Gastrocnemius medialis (tissue), 4 donors: ENCODE data around the gene SGO2. TPM values are rescaled to one million over a fixed set of nuclear protein-coding genes. Genes with fewer than 3 reads are reported as not detected.
A peak's percentile ranks its signal among the peaks of the same experiment; 100 is the strongest.

ENCODE experiments used
- ATAC-seq, 2 donors: fragments of 150-250 bp; one replicate each; pipeline ENCODE4 v1.9.1; 2016
- DNase-seq, 2 donors: peaks; one replicate each; pipeline ENCODE4 v3.0.0-alpha.2; 2019
- H3K27ac ChIP-seq, 4 donors: fragments of 200-600 bp; sonication (generic); 1 replicate in 1 of 4; 2 replicates in 3 of 4; pipeline ENCODE4 v1.5.1; 2016 to 2018; ENCODE audit warnings: mild to moderate bottlenecking in 2 of 4, moderate library complexity in 1 of 4
- H3K27me3 ChIP-seq, 3 donors: fragments of 200-600 bp; sonication (generic) in 2 of 3; 1 replicate in 1 of 3; 2 replicates in 2 of 3; pipeline versions ENCODE4 v1.5.1 to v1.6.0; 2016 to 2019; ENCODE audit warnings: mild to moderate bottlenecking in 1 of 3, moderate library complexity in 1 of 3
- H3K36me3 ChIP-seq, 2 donors: fragments of 200-600 bp; sonication (generic) in 1 of 2; one replicate each; pipeline ENCODE4 v1.5.1; 2017 to 2018
- H3K4me1 ChIP-seq, 2 donors: fragments of 200-600 bp; sonication (generic) in 1 of 2; one replicate each; pipeline ENCODE4 v1.5.1; 2016 to 2017; ENCODE audit warnings: mild to moderate bottlenecking in 2 of 2
- H3K4me3 ChIP-seq, 4 donors: fragments of 200-600 bp; sonication (generic) in 3 of 4; 1 replicate in 1 of 4; 2 replicates in 3 of 4; pipeline ENCODE4 v1.5.1; 2016 to 2019; ENCODE audit warnings: mild to moderate bottlenecking in 2 of 4
- H3K9me3 ChIP-seq, 3 donors: fragments of 200-600 bp; sonication (generic) in 2 of 3; 1 replicate in 1 of 3; 2 replicates in 2 of 3; pipeline ENCODE4 v1.5.1; 2016 to 2019
- CTCF ChIP-seq, 5 experiments: fragments of 450-650 bp in 3 of 5; fragments of 200-600 bp in 2 of 5; sonication (generic) in 2 of 5; IDR thresholded peaks in 4 of 5; conservative IDR thresholded peaks in 1 of 5; 1 replicate in 4 of 5; 2 replicates in 1 of 5; pipeline ENCODE4 v1.5.1; 2016 to 2019; ENCODE audit warnings: antibody characterized with exemption in 5 of 5, mild to moderate bottlenecking in 3 of 5, moderate library complexity in 3 of 5
- POLR2A ChIP-seq, 2 donors: fragments of 450-650 bp; IDR thresholded peaks; one replicate each; pipeline ENCODE4 v1.6.1; 2017; ENCODE audit warnings: antibody characterized with exemption in 2 of 2, mild to moderate bottlenecking in 2 of 2, moderate library complexity in 2 of 2
- in situ Hi-C, 4 donors: fragments of 200-750 bp; cut with MboI; loops; one replicate each; pipeline versions ENCODE4 v1.15.0 to v1.8.0; 2017; ENCODE audit warnings: low sequenced_read_pairs in 4 of 4
- intact Hi-C: fragments of 100-400 bp; cut with DNase I; formaldehyde crosslinking; loops from one replicate; pipeline ENCODE4 v1.15.1; 2023; ENCODE audit warnings: low total_unique reads
- total RNA-seq, 4 donors: library from RNA; depleted of rRNA; stranded (reverse); fragments of >200 nt; gene quantifications; one replicate each; pipeline versions ENCODE4 v1.1.0 to v1.2.3, GENCODE V29; 2016

The SGO2 gene
- total RNA-seq, 4 donors from 2014 or later: 0.61 to 2.6 (median 0.70) TPM

- in situ Hi-C loops: loop anchor here in 1 of 4 donors (10.0 kb wide), 1 partner anchor 128 kb away; no protein-coding TSS in a partner anchor
- no peaks in the 10 kb centered on the region for H3K9me3 ChIP-seq
- H3K27me3 ChIP-seq: no peaks in the 10 kb centered on the region
- DNase-seq (no peak), ATAC-seq (no peak)
- intact Hi-C loops: loop anchor here (5.0 kb wide), 1 partner anchor 125 kb away; no protein-coding TSS in a partner anchor
- no peak overlapping the region for H3K4me3 ChIP-seq
- H3K4me1 ChIP-seq: no peaks in the 10 kb centered on the region
- H3K36me3 ChIP-seq: no peaks in the 10 kb centered on the region
- no peak overlapping the region for H3K27ac ChIP-seq
- no peak for TF ChIP-seq CTCF (IDR thresholded peaks at IDR 0.05 in 4 of 5, conservative IDR thresholded peaks at IDR 0.05 in 1 of 5)
- no peak for TF ChIP-seq POLR2A (IDR thresholded peaks at IDR 0.05)
Observed at GRCh38 chr2:200577027-200577426, 51.0 kb downstream of the SGO2 start.

- TF ChIP-seq CTCF (IDR thresholded peaks at IDR 0.05 in 4 of 5, conservative IDR thresholded peaks at IDR 0.05 in 1 of 5) (peak in 1 of 5 experiments; percentile 25), POLR2A (IDR thresholded peaks at IDR 0.05) (no peak)
- Histone ChIP-seq H3K9me3 (no peaks in the 10 kb centered on the region), H3K4me3 (no peak overlapping the region), H3K4me1 (no peaks in the 10 kb centered on the region), H3K36me3 (no peaks in the 10 kb centered on the region), H3K27ac (no peak overlapping the region), H3K27me3 (no peaks in the 10 kb centered on the region)
- DNase-seq (no peak), ATAC-seq (no peak)
- in situ Hi-C loops (loop anchor here in 1 of 4 donors (10.0 kb wide), 1 partner anchor 126 kb away; no protein-coding TSS in a partner anchor), intact Hi-C loops (loop anchor here (5.0 kb wide), 1 partner anchor 124 kb away; no protein-coding TSS in a partner anchor)
Observed at GRCh38 chr2:200578778-200579177, 52.8 kb downstream of the SGO2 start.

- intact Hi-C loops: no loop called here
- in situ Hi-C loops: loop anchor here in 1 of 4 donors (10.0 kb wide), 1 partner anchor 120 kb away; no protein-coding TSS in a partner anchor
- no peak for TF ChIP-seq POLR2A (IDR thresholded peaks at IDR 0.05)
- no peak for TF ChIP-seq CTCF (IDR thresholded peaks at IDR 0.05 in 4 of 5, conservative IDR thresholded peaks at IDR 0.05 in 1 of 5)
Observed at GRCh38 chr2:200584639-200585038, 58.6 kb downstream of the SGO2 start.

GRCh38 chr2:200585340-200585729 lies 59.3 kb downstream of the SGO2 start:
- TF ChIP-seq POLR2A (IDR thresholded peaks at IDR 0.05) (no peak), CTCF (IDR thresholded peaks at IDR 0.05 in 4 of 5, conservative IDR thresholded peaks at IDR 0.05 in 1 of 5) (no peak)
- Histone ChIP-seq H3K27ac (no peak overlapping the region), H3K9me3 (no peaks in the 10 kb centered on the region), H3K4me3 (peak overlapping the region; percentile 55 to 68 (median 59)), H3K27me3 (no peaks in the 10 kb centered on the region), H3K4me1 (peaks cover 0 to 5% of the 10 kb centered on the region in 2 donors), H3K36me3 (no peaks in the 10 kb centered on the region)
- in situ Hi-C loops (loop anchor here in 1 of 4 donors (10.0 kb wide), 1 partner anchor 119 kb away; no protein-coding TSS in a partner anchor), intact Hi-C loops (no loop called here)
- ATAC-seq (no peak), DNase-seq (no peak)

More at GRCh38 chr2:200584639-200585038, 58.6 kb downstream of the SGO2 start:
- H3K9me3 ChIP-seq: no peaks in the 10 kb centered on the region
- H3K4me1 ChIP-seq: peaks cover 0 to 5% of the 10 kb centered on the region in 2 donors
- no peaks in the 10 kb centered on the region for H3K27me3 ChIP-seq
- H3K36me3 ChIP-seq: no peaks in the 10 kb centered on the region
- no peak overlapping the region for H3K27ac ChIP-seq
- ATAC-seq: no peak
- no peak overlapping the region for H3K4me3 ChIP-seq
- no peak for DNase-seq
